Ramos (cell line): ENCODE measurements around the gene RESP18.

Experiments used
- in situ Hi-C: fragments of 300-500 bp; cut with MboI; formaldehyde crosslinking; loops from one replicate; pipeline ENCODE4 v1.14.3; 2022; ENCODE audit warnings: low sequenced_read_pairs; ENCODE audit not compliant: unreplicated experiment

RESP18 gene

DNA sequence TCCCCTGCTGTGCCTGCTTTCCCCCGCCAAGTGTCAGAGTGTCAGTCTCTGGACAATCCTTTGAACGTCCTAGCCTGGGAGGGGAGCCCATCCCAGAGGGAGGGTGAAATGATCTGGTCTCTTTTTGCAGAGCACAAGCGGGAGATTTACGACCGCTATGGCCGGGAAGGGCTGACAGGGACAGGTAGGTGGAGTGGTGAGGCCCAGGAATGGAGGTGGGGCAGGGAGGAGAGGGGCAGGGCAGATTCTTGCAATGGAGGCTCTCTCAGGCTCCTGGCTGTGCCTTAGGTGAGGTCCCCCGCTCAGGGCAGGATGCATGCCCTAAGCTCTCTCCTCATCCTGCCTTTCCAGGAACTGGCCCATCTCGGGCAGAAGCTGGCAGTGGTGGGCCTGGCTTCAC is 51.0 kb downstream of the RESP18 start:
- in situ Hi-C loops, result no loop called here

DNA sequence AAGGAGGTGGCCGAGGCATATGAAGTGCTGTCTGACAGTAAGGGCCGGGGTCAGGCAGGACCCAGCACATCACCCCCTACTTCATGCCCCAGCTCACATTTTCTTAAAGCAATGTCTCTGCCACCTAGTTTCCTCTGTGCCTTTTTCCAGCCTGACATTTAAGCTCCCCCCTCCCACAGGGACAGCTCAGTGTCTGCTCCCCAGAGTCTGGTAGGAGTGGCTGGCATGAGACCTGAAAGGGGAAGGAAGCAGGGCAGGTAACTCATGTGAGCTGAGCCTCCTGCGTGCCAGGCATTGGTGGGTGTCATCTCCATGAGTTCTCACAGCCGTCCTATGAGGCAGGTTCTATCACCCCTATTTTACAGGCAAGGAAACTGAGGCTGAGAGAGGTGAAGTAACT is 51.9 kb downstream of the RESP18 start:
- in situ Hi-C loops, result no loop called here

DNA sequence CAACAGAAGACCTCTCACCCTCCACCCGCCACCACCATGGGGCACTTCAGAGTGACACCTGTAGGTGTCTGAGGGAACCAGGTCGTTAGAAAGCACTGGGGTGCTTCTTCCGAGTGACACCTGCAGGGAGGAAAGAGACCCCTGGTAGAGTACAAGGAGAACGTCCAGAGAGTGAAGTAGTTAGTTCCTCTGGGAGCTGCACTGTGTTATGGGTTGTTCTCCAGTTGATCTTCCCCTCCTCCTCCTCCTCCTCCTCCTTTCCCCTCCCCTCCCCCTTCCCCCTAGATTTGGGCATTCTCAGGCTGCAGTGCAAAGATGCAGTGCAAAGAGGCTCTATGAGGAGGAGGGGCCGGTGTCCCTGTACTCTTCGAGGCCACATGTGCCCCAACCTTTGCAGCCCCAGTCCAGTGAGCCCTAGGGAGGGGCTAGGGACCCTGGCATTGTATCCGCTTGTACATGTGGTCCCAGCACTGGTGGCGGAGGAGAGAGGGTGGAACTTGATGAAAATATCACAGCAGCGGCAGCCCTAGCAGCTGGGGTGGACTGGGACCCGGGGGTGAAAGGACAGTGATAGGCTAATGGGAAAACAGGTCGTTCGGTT is 52.5 kb downstream of the RESP18 start:
- in situ Hi-C loops, result no loop called here

DNA sequence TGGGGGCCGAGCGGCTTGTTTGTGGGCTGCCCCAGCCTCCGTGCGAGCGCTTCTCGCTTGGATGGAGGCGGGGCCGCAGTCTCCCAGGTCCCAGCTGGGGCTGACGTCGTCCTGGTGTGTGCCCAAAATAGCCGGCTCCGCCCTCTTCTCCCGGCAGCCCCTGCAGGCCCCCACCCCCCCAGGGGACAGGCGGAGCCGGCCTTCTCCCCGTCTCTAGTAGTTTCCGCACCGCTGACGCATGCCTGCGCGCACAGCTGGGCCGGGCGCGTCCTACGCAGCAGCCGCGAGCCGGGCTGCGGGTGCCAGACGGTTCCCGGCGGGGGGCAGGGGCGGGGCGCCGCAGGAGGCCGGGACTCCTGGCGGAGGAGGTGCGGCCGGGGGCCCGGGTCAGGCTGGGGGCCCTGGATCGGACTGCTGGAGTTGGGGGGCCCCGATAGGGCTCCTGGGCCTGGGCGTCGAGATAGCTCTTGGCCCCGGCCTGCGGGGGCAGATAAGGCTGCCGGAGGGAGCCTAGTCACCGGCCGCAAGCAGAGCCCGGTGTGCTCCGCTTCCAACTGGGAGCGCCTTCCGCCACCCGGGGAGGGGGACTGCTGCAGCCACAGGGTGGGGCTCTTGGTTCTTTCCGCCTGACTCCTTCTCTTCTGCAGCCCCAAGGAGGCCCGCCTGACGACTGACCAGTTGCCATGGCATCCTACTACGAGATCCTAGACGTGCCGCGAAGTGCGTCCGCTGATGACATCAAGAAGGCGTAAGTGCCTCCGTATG is 53.2 kb downstream of the RESP18 start, which contains the start of gene DNAJB2:
Gene DNAJB2, plus strand, starts transcription at position 216 of the 765 bp plus-strand sequence. Its CDS starts 468 bp downstream, at position 684.
- in situ Hi-C loops, result no loop called here

DNA sequence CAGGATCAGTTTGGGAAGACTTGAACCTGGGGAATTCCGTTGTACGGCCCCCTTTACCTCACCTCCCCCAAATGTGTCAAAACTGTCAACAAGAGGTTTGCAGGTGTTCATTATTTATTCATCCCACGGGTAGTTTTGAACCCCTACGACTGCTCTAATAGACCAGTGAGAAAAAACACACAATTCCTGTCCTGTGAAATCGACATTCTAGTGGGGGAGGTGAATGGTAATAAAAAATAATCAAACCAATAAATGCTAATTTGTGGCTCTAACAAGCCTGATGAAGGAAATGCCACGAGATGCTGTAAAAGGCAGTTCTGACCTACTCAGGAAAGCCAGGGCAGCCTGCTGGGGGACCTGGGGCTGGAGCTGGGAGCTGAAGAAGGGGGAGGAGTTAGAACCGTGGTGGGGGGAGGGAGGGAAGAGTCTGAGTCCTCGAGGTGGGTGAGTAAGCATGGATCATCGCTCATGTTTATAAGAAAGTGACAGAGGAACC is 53.8 kb downstream of the RESP18 start:
- in situ Hi-C loops, result no loop called here

DNA sequence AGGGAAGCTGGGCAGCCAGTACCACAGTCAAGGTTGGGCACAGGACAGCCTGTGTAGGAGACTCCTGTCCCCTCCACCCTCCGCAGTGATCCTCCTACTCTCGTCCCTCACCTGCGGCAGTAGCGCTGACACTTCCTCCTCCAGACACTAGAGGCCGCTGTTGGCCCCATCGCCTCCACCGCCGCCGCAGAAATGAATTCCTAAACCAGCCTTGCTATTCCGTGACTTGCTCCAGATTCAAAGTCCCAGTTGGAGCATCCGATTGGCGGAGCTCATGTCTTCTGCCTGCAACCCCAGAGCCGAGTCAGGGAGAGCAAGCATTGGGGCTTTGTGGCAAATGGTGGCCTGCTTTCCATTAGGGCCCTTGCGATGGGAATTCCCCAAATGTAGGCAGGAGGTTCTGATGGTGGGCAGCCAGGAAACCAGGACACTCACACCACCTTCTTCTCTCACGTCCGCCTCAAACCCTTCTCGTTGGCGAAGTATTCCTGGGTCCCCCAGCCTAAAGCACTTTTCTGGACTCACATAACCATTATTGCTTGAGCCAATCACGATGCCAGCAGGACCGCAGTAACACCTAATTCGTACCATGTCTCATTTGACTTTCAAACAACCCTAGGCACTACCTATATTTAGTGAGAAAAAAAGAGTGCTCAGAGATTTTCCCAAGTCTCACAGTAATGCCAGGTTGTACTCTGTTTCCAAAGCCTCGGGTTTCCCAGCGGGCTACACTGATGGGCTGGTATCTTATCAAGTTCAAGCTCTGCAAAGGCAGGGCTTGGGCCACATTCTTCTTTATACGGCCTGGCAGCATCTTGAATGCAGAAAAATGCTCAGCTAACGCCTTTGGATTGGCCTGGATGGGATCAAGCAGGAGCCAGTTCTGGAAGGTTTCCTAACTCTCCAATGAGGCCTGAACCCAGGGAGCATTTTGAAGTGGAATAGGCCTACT is 54.6 kb downstream of the RESP18 start:
- in situ Hi-C loops, result no loop called here
